22Rv1 (cell line): ENCODE measurements around the gene SAMSN1.

ENCODE experiments used
- H3K27ac ChIP-seq: fragments of 450-650 bp; 2 replicates; pipeline ENCODE4 v1.5.1; 2017
- ZFX ChIP-seq: fragments of 450-650 bp; IDR thresholded peaks from 2 replicates; pipeline ENCODE4 v1.6.1; 2017; ENCODE audit warnings: antibody characterized with exemption, borderline replicate concordance
- TF ChIP-seq, protein P1 (sequence below): fragments of 450-650 bp; IDR thresholded peaks from 2 replicates; pipeline ENCODE4 v1.5.1; 2017; ENCODE audit warnings: mild to moderate bottlenecking

Gene SAMSN1

GRCh38 chr21:14538483-14538882 is 7.6 kb downstream of the SAMSN1 start:
- no peak for TF ChIP-seq ZFX
- TF ChIP-seq, protein P1, sequence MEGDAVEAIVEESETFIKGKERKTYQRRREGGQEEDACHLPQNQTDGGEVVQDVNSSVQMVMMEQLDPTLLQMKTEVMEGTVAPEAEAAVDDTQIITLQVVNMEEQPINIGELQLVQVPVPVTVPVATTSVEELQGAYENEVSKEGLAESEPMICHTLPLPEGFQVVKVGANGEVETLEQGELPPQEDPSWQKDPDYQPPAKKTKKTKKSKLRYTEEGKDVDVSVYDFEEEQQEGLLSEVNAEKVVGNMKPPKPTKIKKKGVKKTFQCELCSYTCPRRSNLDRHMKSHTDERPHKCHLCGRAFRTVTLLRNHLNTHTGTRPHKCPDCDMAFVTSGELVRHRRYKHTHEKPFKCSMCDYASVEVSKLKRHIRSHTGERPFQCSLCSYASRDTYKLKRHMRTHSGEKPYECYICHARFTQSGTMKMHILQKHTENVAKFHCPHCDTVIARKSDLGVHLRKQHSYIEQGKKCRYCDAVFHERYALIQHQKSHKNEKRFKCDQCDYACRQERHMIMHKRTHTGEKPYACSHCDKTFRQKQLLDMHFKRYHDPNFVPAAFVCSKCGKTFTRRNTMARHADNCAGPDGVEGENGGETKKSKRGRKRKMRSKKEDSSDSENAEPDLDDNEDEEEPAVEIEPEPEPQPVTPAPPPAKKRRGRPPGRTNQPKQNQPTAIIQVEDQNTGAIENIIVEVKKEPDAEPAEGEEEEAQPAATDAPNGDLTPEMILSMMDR = no peak
- no peak overlapping the region for H3K27ac ChIP-seq

DNA sequence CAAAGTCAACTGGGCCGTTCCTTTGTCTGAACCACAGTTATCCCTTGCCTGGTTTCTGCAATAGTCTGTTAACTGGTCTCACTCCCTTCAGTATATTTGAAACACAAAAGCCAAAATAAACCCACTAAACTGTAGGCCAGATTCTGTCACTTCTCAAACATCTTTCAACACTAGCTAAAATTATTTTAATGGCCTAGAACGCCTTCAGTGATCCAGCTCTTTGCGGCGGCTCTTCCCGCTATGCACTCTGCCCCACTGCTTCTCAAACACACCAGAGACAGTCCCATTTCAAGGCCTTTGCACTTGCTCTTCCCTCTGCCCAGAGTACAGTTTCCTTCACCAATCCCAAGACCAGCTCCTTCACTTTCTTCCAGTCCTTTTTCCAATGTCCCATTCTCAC is 9.2 kb downstream of the SAMSN1 start:
- TF ChIP-seq, protein P1 = no peak
- no peak for TF ChIP-seq ZFX
- H3K27ac ChIP-seq = no peak overlapping the region

GRCh38 chr21:14535702-14536101 is 10.4 kb downstream of the SAMSN1 start:
- TF ChIP-seq ZFX = no peak
- TF ChIP-seq, protein P1 = no peak
- H3K27ac ChIP-seq = no peak overlapping the region

DNA sequence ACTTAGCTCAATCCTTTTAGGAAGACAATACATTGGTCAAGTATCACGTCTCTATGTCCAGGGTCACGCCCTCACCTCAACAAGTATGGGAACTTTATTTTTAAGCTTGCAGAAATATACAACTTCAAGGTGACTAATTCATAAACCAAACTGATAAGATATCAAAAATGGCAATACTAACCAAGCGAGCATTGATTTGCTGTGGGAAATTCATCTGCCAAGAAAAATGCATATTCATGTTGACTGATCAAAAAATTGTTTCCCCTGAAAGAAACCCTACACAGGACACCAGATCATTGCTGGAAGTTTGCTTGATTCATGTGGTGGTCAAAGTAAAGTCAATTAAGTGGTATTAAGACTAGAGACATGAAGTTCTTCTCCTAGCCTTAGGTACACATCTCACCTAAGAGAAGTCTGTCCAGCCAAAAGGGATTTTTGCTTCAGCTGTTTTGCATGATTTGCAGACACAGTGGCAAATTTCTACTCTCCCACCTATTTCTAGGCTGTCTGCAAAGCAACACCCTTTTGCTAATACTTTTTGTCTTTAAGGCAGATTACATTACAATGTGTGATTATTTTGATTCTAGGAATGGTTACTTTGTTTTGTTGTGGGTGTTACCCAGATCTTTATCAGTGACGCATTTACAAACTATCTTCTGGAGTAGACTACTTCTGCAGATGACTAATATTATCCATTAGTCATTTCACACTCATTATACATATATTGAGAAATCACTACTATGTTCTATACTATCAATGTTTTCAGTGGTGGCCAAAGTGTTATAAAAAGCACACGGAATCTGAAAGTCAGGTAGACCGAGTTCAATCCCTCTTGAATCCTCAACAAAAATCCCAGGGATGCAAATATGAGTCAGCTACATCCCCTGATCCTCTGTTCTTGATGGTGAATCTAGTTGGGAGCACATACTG is 12.4 kb downstream of the SAMSN1 start:
- TF ChIP-seq ZFX = no peak
- TF ChIP-seq, protein P1 = no peak
- H3K27ac ChIP-seq = no peak overlapping the region

DNA sequence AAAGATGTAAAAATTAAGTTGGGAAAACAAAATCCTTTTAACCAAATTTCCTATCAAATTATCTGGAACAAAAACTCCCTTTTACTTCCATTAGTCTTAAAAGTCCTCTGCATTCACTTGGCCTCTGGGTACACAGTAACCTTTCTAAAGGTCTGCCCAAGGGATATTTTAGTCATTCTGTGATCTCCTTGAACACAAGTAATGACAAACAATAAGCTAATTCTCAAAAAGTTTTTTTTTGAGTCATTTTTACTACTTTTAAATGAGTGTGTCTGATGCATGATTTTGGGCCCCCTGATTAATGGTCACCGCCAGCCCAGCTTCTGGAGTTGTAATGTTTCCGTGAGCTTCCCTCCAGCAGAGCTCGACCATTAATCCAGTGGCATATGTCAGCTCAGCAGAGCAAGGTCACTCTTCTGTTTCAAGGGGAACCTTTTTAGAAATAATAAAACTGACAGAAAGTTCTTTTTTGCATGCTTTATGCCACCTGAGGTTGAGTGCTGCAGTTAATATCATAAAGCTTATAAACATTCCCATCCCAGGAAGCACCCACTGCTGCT is 14.3 kb downstream of the SAMSN1 start:
- H3K27ac ChIP-seq = no peak overlapping the region
- no peak for TF ChIP-seq ZFX
- TF ChIP-seq, protein P1 = no peak

- TF ChIP-seq ZFX = no peak
- TF ChIP-seq, protein P1 = no peak
- no peak overlapping the region for H3K27ac ChIP-seq
Measured at GRCh38 chr21:14530592-14530991, 15.5 kb downstream of the SAMSN1 start.

GRCh38 chr21:14528815-14529214 is 17.3 kb downstream of the SAMSN1 start:
- no peak overlapping the region for H3K27ac ChIP-seq
- TF ChIP-seq ZFX = no peak
- TF ChIP-seq, protein P1 = no peak
